Activated CD4-positive, alpha-beta T cell treated with anti-CD3 and anti-CD28 coated beads for 4 hours (primary cell): ENCODE measurements around the gene IFNA4.

Experiments used
- DNase-seq, 2 donors: peaks; one replicate each; pipeline ENCODE4 v3.0.0-alpha.2; 2020

Gene IFNA4

DNA sequence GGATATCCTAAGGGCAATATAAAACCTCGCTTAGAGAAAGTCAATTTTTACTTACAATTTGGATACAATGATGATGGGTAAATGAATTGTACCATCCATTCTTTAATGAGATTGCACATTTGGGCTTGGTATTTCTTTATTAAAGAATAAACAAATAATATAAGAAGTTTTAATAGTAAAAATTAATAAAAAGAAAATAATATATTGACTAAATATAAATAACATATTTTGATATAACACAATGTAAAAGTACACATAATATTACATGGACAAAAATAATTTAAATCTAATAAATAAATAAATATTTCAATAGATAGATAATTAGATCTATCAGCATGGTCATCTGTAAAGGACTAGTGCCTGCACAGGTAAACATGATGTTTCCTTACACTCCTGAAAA, 21.9 kb downstream of the IFNA4 start:
- no peak for DNase-seq

DNA sequence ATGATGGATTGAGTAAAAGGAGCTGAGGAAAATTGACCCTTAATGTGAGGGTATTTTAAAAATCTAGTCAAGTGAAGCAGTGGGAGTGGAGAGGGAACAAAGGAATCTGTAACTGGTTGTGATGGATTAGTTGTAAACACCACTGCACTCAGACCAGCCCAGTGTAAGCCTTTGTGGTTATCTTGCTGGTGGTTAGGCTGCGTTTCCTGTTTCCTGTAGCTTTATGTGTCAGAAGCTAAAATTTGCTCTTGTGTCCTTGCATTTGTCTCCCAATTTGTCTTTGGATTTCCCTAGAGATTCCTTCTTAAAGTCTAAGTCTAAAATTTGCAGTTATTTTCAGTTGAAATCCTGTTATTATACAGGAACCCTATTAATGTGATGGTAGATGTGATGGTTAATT, 27.2 kb downstream of the IFNA4 start:
- no peak for DNase-seq

DNA sequence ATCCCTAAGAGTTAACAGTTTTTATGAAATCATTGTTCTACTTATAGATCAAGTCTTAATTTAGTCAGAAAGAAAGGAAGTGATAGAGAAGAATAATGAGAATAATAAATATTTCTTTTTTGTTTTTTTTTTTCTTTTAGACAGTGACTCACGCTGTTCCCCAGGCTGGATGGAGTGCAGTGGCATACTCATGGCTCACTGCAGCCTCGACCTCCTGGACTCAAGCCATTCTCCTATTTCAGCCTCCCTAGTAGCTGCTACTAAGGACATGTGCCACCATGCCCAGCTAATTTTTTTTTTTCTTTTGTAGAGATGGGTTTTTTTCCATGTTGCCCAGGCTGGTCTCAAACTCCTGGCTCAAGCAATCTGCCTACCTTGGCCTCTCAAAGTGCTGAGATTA, 31.9 kb downstream of the IFNA4 start:
- no peak for DNase-seq

DNA sequence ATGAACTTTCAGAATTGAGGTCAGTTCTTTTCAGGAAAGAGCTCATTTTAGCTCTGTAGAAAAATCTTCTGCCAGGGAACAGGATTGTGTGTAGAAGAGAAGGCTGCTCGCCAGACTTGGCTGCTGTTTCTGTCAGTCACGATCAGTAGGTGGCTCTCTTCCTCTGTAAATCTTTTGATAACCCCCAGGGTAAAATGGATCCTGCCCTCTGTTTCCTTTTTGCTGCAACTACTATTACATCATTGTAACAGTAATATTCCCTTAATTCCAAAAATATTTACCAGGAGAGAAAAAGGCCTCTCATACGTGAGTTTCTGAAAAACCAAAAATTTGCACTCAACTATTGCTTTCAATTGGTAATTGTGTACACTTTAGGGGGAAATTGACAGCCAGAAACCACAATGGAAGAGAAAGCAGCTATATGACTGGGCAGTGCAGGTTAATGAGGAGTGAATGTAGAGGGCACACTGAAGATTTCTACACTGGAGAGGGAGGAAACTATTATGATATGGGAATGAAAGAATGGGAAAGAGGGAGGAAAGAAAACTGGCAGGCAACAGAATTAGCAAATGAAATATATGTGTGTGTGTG, 33.3 kb downstream of the IFNA4 start:
- no peak for DNase-seq

DNA sequence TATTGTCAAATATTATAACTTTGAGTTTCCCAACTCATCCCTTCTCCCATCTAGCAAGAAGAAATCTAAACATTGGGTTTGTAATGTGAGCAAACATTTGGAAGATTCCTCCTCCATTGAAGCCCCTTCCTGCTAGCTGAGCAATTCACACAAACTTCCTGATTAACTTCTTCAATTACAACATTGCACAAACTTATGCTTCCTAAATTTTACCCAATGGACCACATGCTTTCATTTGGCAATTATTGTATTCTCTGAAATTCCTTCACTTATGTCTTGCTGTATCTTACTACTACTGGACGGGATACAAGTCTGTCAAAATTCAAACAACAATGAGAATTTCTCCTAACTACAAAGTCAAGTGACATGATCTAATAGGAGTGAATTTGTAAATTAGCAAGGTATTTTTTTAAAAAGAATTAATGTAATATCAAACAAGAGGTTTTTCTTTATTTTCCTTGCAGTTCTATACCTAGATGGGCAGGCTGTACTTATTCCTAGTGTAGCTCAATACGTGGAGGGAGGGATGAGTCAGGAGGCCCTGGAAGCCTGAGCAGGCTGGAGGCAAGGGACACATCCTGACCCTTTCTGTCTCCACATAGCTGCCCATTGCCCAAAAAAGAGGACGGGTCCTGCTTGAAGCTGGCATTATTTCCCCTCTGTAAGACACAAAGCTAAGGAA, 33.9 kb downstream of the IFNA4 start:
- DNase-seq, result no peak

DNA sequence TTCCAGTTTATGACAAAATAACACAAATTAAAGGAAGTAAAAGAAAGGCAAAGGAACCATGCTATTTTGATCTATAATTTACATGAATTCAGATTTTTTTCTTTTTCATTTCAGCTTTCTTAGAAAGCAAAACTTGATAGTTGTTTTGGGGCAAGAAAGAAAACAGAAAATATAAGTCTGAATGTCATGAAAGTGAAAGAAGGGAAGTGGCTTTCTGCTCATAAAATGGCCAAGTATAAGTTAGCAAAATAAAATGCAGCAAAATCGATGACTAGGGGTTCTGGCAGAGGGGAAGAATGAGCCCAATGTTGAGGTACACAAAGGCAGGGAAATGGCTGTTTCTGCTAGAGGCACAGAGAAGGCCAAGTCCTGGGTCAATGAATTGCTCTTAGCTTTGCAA, 42.8 kb downstream of the IFNA4 start:
- DNase-seq, result no peak

DNA sequence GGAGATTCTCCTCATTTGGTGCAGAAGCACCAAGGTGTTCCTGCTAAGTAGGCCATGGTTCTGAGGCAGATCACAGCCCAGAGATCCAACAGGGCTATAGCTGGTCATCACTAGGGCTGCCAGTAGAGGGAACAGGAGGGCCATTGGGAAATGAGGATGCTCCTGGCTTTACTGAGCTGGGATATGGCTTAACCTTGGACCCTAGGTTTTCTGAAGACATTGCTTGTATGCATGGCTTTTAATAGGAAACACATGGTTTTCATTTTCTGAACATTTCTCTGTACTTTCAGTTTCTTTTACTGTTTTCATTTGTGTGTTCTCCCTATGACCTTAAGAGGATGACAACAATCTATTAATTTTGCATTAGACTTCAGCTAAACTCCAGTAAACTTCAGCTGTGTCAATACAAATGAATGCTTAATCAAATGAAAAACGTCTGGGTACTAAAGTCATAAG, 45.9 kb downstream of the IFNA4 start, which contains the start of gene IFNW1:
IFNW1 (minus strand) TSS at position 406 of the 456 bp plus-strand sequence; CDS start at position 144, 262 bp downstream.
- DNase-seq, result no peak

DNA sequence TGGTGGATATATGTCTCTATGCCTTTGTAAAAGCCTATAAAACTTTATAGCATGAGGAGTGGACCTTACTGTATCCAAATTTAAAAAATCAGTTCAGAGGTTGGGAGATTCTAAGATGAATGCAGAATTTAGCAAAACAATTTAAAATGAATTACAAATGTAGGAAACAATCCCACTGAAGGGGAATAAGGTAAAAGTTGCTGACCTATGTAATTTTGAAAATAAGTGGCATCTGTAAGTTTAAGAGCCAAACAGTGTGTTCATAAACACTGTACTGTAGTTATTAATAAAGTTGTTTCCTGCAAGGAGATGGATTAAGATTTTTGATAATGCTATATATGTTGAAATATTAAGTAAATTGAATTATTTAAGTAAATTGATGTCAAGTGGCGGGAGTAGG, 50.4 kb downstream of the IFNA4 start:
- DNase-seq, result no peak
